ENCODE results near the gene PRR4. TPM values are rescaled to one million over a fixed set of nuclear protein-coding genes. Genes with fewer than 3 reads are reported as not detected.

The PRR4 gene
- total RNA-seq, 1 donor from 2014 or later = 3.7 TPM

- Mint-ChIP-seq H3K4me3 (ENCODE audit: unreplicated experiment) (no peak overlapping the region), H3K27ac (ENCODE audit: unreplicated experiment) (no peak overlapping the region), H3K9me3 (ENCODE audit: unreplicated experiment) (peaks cover 10% of the 10 kb centered on the region), H3K27me3 (ENCODE audit: unreplicated experiment) (peaks cover 7% of the 10 kb centered on the region), H3K4me1 (ENCODE audit: unreplicated experiment) (peaks cover 2% of the 10 kb centered on the region), H3K36me3 (ENCODE audit: low read depth, unreplicated experiment) (peaks cover 36% of the 10 kb centered on the region)
- no peak for DNase-seq (ENCODE audit: low spot score)
- TF ChIP-seq, protein P1, sequence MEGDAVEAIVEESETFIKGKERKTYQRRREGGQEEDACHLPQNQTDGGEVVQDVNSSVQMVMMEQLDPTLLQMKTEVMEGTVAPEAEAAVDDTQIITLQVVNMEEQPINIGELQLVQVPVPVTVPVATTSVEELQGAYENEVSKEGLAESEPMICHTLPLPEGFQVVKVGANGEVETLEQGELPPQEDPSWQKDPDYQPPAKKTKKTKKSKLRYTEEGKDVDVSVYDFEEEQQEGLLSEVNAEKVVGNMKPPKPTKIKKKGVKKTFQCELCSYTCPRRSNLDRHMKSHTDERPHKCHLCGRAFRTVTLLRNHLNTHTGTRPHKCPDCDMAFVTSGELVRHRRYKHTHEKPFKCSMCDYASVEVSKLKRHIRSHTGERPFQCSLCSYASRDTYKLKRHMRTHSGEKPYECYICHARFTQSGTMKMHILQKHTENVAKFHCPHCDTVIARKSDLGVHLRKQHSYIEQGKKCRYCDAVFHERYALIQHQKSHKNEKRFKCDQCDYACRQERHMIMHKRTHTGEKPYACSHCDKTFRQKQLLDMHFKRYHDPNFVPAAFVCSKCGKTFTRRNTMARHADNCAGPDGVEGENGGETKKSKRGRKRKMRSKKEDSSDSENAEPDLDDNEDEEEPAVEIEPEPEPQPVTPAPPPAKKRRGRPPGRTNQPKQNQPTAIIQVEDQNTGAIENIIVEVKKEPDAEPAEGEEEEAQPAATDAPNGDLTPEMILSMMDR (IDR thresholded peaks at IDR 0.05; ENCODE audit: unreplicated experiment) = no peak
Measured at GRCh38 chr12:10853776-10854175, 4.5 kb upstream of the PRR4 start.

GRCh38 chr12:10851243-10851858 lies 2.1 kb upstream of the PRR4 start:
- TF ChIP-seq, protein P1 (IDR thresholded peaks at IDR 0.05; ENCODE audit: unreplicated experiment) = no peak
- no peak overlapping the region for H3K4me3 Mint-ChIP-seq (ENCODE audit: unreplicated experiment)
- H3K27me3 Mint-ChIP-seq (ENCODE audit: unreplicated experiment) = peaks cover 7% of the 10 kb centered on the region
- no peak for DNase-seq (ENCODE audit: low spot score)
- no peaks in the 10 kb centered on the region for H3K9me3 Mint-ChIP-seq (ENCODE audit: unreplicated experiment)
- H3K4me1 Mint-ChIP-seq (ENCODE audit: unreplicated experiment) = peaks cover 2% of the 10 kb centered on the region
- no peak overlapping the region for H3K27ac Mint-ChIP-seq (ENCODE audit: unreplicated experiment)
- peaks cover 17% of the 10 kb centered on the region for H3K36me3 Mint-ChIP-seq (ENCODE audit: low read depth, unreplicated experiment)

DNA sequence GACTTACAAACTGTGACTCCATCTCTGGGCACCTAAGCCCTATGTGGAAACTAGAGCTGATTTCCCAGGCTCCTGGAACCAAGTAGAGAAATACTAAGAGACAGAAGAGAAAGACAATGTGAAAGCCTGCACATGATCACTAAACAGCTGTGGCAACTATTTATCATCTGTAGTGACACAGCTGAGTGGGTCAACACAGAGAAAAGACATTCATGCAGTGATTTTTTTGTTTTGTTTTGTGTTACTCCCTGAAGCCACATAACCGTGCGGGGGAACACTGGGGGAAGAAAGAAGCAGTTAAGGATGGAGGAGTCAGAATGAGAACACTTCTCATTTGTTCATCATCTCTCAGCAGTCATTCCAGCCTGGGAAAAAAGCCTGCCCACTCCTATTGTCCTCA lies 1.5 kb downstream of the PRR4 start:
- Mint-ChIP-seq H3K4me3 (ENCODE audit: unreplicated experiment) (no peak overlapping the region), H3K9me3 (ENCODE audit: unreplicated experiment) (no peaks in the 10 kb centered on the region), H3K27me3 (ENCODE audit: unreplicated experiment) (no peaks in the 10 kb centered on the region), H3K36me3 (ENCODE audit: low read depth, unreplicated experiment) (peaks cover 5% of the 10 kb centered on the region), H3K4me1 (ENCODE audit: unreplicated experiment) (no peaks in the 10 kb centered on the region), H3K27ac (ENCODE audit: unreplicated experiment) (no peak overlapping the region)
- DNase-seq (ENCODE audit: low spot score) = no peak
- TF ChIP-seq, protein P1 (IDR thresholded peaks at IDR 0.05; ENCODE audit: unreplicated experiment) = no peak

DNA sequence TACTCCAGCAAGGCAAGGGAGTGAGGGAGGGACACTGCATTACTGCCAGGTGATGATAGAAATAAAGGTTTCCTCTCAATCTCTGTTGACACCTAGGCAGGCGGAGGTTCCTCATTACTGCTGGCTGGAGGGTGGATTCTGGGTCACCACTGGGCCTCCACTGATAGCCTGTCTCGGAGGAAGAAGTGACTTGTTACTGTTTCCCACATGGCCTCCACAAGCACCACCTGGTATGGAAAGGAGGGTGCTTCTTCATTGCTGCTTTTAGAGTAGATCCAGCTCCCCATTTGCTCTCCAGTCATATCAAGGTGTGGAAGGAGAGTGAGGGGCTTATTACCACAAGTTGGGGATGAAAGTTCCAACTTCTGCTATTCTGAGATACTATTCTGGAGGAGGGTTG lies 6.4 kb downstream of the PRR4 start:
- TF ChIP-seq, protein P1 (IDR thresholded peaks at IDR 0.05; ENCODE audit: unreplicated experiment) = no peak
- H3K36me3 Mint-ChIP-seq (ENCODE audit: low read depth, unreplicated experiment) = peaks cover 5% of the 10 kb centered on the region
- no peak for DNase-seq (ENCODE audit: low spot score)
- H3K27me3 Mint-ChIP-seq (ENCODE audit: unreplicated experiment) = no peaks in the 10 kb centered on the region
- no peaks in the 10 kb centered on the region for H3K9me3 Mint-ChIP-seq (ENCODE audit: unreplicated experiment)
- H3K4me1 Mint-ChIP-seq (ENCODE audit: unreplicated experiment) = no peaks in the 10 kb centered on the region
- H3K27ac Mint-ChIP-seq (ENCODE audit: unreplicated experiment) = no peak overlapping the region
- no peak overlapping the region for H3K4me3 Mint-ChIP-seq (ENCODE audit: unreplicated experiment)

- no peak for DNase-seq (ENCODE audit: low spot score)
- Mint-ChIP-seq H3K27ac (ENCODE audit: unreplicated experiment) (no peak overlapping the region), H3K9me3 (ENCODE audit: unreplicated experiment) (no peaks in the 10 kb centered on the region), H3K36me3 (ENCODE audit: low read depth, unreplicated experiment) (no peaks in the 10 kb centered on the region), H3K27me3 (ENCODE audit: unreplicated experiment) (no peaks in the 10 kb centered on the region), H3K4me1 (ENCODE audit: unreplicated experiment) (no peaks in the 10 kb centered on the region), H3K4me3 (ENCODE audit: unreplicated experiment) (no peak overlapping the region)
- TF ChIP-seq, protein P1 (IDR thresholded peaks at IDR 0.05; ENCODE audit: unreplicated experiment) = no peak
Measured at GRCh38 chr12:10838461-10838860, 10.8 kb downstream of the PRR4 start.

All from endothelial cell (in vitro differentiated cells).